Endothelial cell of umbilical vein (primary cell): ENCODE results near the gene SDHC. TPM values are rescaled to one million over a fixed set of nuclear protein-coding genes. Genes with fewer than 3 reads are reported as not detected.
"Not testable (repeated sequence)": the region's sequence is repeated elsewhere in the genome, so short reads cannot be mapped to it uniquely, and the experiment has no call there.

Experiments
- BruUV-seq: library from RNA; stranded (reverse); fragments of 400-500 nt; replicated peaks from 2 replicates; lab custom pipeline; 2021; lab: Mats Ljungman, UMichigan
- CTCF ChIA-PET: fragments of 300-600, 350-600 bp; sonication (Branson Sonifier 250); formaldehyde crosslinking; loops from one replicate; lab custom pipeline; 2021; ENCODE audit warnings: antibody characterized with exemption, inconsistent platforms; lab: Charles Lee
- POLR2A ChIA-PET: fragments of 300-600, 350-600 bp; sonication (Branson Sonifier 250); formaldehyde crosslinking; loops from one replicate; lab custom pipeline; 2021; ENCODE audit warnings: antibody characterized with exemption, inconsistent platforms; lab: Charles Lee
- DNase-seq: peaks from one replicate; pipeline ENCODE4 v3.0.0-alpha.2; 2011; ENCODE audit warnings: low read depth, low spot score
- FAIRE-seq: peaks from 2 replicates; lab custom pipeline; 2011; peaks lifted over from hg19 to GRCh38; lab: Jason Lieb, UNC
- H2AFZ ChIP-seq: 2 replicates; pipeline ENCODE4 v1.6.0; 2012; ENCODE audit warnings: low read depth, low read length, control low read depth, inconsistent platforms
- H3K27ac ChIP-seq: 2 replicates; pipeline ENCODE4 v1.5.1; 2011; ENCODE audit warnings: low read depth, mild to moderate bottlenecking, control low read depth, low read length, moderate library complexity; ENCODE audit not compliant: insufficient read depth
- H3K27me3 ChIP-seq, 2 experiments: 2 replicates each; pipeline versions ENCODE4 v1.6.0 to v1.6.1; 2011; ENCODE audit warnings: low read length in 2 of 2, mixed read lengths in 1 of 2; ENCODE audit not compliant: control insufficient read depth in 2 of 2, insufficient read depth in 2 of 2
- H3K36me3 ChIP-seq, 2 experiments: 2 replicates in 1 of 2; 3 replicates in 1 of 2; pipeline ENCODE4 v1.5.1; 2011; ENCODE audit warnings: low read length in 2 of 2, mild to moderate bottlenecking in 1 of 2, moderate library complexity in 1 of 2; ENCODE audit not compliant: control insufficient read depth in 2 of 2, insufficient read depth in 2 of 2; ENCODE audit errors: extremely low read depth in 1 of 2
- H3K4me1 ChIP-seq: 3 replicates; pipeline ENCODE4 v1.5.1; 2011; ENCODE audit warnings: mild to moderate bottlenecking, low read length; ENCODE audit not compliant: control insufficient read depth, insufficient read depth; ENCODE audit errors: extremely low read depth
- H3K4me2 ChIP-seq: 2 replicates; pipeline ENCODE4 v1.6.1; 2011; ENCODE audit warnings: low read length, control low read depth, mixed read lengths; ENCODE audit not compliant: insufficient read depth
- H3K4me3 ChIP-seq, 3 experiments: fragments of 200-600 bp in 1 of 3; sonication (generic), shearing (Covaris generic) in 1 of 3; replicated peaks in 1 of 3; 2 replicates each; pipeline ENCODE4 v1.5.1; 2011 to 2016; ENCODE audit warnings: control low read depth in 3 of 3, low read length in 3 of 3, mild to moderate bottlenecking in 2 of 3, inconsistent platforms in 1 of 3, low read depth in 1 of 3, moderate library complexity in 1 of 3; ENCODE audit not compliant: insufficient read depth in 1 of 3
- H3K79me2 ChIP-seq: 2 replicates; pipeline ENCODE4 v1.6.0; 2012; ENCODE audit warnings: low read length, inconsistent platforms; ENCODE audit not compliant: control insufficient read depth, insufficient read depth
- H3K9ac ChIP-seq: replicated peaks from 2 replicates; pipeline ENCODE3; 2011; ENCODE audit warnings: low read length, control low read depth; ENCODE audit not compliant: insufficient read depth; ENCODE audit errors: extremely low read depth
- H3K9me1 ChIP-seq: replicated peaks from 3 replicates; pipeline ENCODE4 v1.6.0; 2011; ENCODE audit warnings: mild to moderate bottlenecking, low read length; ENCODE audit not compliant: control insufficient read depth, insufficient read depth; ENCODE audit errors: extremely low read depth
- H3K9me3 ChIP-seq: replicated peaks from 2 replicates; pipeline ENCODE4 v1.5.1; 2012; ENCODE audit warnings: low read length, inconsistent platforms; ENCODE audit not compliant: control insufficient read depth, insufficient read depth
- H4K20me1 ChIP-seq: replicated peaks from 2 replicates; pipeline ENCODE3; 2011; ENCODE audit warnings: mild to moderate bottlenecking, low read length; ENCODE audit not compliant: control insufficient read depth, insufficient read depth; ENCODE audit errors: extremely low read depth
- EZH2 ChIP-seq: IDR thresholded peaks from 2 replicates; pipeline ENCODE4 v1.6.1; 2012; ENCODE audit warnings: borderline replicate concordance, low read depth, mild to moderate bottlenecking, moderate library complexity, low read length, inconsistent platforms; ENCODE audit not compliant: severe bottlenecking
- GATA2 ChIP-seq: IDR thresholded peaks from 2 replicates; pipeline ENCODE4 v1.7.0; 2011; ENCODE audit warnings: low read depth, mild to moderate bottlenecking, moderate library complexity, mixed read lengths, low read length; ENCODE audit not compliant: insufficient read length, insufficient read depth
- JUN ChIP-seq: IDR thresholded peaks from 2 replicates; pipeline ENCODE4 v1.6.1; 2011; ENCODE audit warnings: borderline replicate concordance, low read depth; ENCODE audit not compliant: insufficient read length, insufficient read depth
- MYC ChIP-seq: IDR thresholded peaks from one replicate; pipeline ENCODE4 v1.6.1; 2011; ENCODE audit warnings: mild to moderate bottlenecking, low read depth, low read length
- POLR2A ChIP-seq: IDR thresholded peaks from 2 replicates; pipeline ENCODE4 v1.6.1; 2012; ENCODE audit warnings: low read depth, mild to moderate bottlenecking, control low read depth, low read length
- POLR2AphosphoS5 ChIP-seq: IDR thresholded peaks from 2 replicates; pipeline ENCODE4 v1.6.1; 2012; ENCODE audit warnings: low read depth, mild to moderate bottlenecking, control low read depth, low read length, moderate library complexity; ENCODE audit not compliant: insufficient read depth
- dilution Hi-C: fragments of 300-500 bp; cut with MboI; formaldehyde crosslinking; loops from one replicate; pipeline ENCODE4 v1.15.0; 2019; ENCODE audit warnings: low sequenced_read_pairs; ENCODE audit not compliant: extremely low pct_ligation_motif_present
- intact Hi-C: fragments of 100-400 bp; cut with micrococcal nuclease; formaldehyde crosslinking; loops from one replicate; pipeline ENCODE4 v1.10.0; 2022
- polyA plus RNA-seq, 4 experiments: library from polyadenylated mRNA; depleted of rRNA in 3 of 4; stranded (reverse) in 3 of 4; unstranded in 1 of 4; fragments of >200 nt; gene quantifications; 2 replicates each; pipeline versions ENCODE4 v1.2.1 to v1.2.3, GENCODE V29; 2011 to 2012; ENCODE audit warnings: missing spikeins in 1 of 4
- total RNA-seq: library from RNA; stranded (reverse); gene quantifications from 2 replicates; pipeline ENCODE4 v1.2.3, GENCODE V29; 2021
- TF ChIP-seq, protein P1 (sequence below), 2 donors: IDR thresholded peaks; 1 replicate in 1 of 2; 2 replicates in 1 of 2; pipeline ENCODE4 v1.5.1; 2011; ENCODE audit warnings: low read length in 2 of 2, mild to moderate bottlenecking in 2 of 2, moderate library complexity in 2 of 2, control low read depth in 1 of 2, inconsistent platforms in 1 of 2, low read depth in 1 of 2; ENCODE audit not compliant: insufficient read depth in 1 of 2; ENCODE audit errors: extremely low read depth in 1 of 2

SDHC gene
- total and polyA plus RNA-seq, 2 donors (not counting 3 experiments of a cell fraction or from before 2014, with no cell fraction given), result 148 to 279 TPM

DNA sequence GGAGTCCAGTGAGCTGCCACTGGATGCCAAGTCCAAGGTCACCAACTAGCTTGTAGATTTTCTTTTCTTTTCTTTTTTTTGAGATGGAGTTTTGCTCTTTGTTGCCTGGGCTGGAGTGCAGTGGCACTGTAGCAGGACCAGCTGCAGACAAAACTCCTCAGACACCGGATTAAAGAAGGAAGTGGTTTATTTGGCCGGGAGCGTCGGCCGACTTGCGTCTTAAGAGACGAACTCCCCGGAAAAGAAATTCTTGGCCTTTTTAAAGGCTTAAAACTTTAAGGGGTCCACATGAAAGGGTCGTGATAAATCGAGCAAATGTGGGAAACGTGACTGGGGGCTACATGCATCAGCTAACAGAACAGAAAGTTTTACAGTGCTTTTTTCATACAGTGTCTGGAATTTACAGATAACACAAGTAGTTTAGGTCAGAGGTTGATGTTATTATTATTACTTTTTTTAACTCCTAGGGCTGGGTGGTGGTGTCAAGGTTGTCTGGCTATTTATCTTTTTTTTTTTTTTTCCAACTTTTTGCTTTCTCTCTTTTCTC is 89.9 kb downstream of the SDHC start:
- peaks cover 5% of the 10 kb centered on the region for H3K4me1 ChIP-seq
- H4K20me1 ChIP-seq, result no peaks in the 10 kb centered on the region
- no peak overlapping the region for H3K4me2 ChIP-seq
- CTCF ChIA-PET, result no interaction called here
- no peak overlapping the region for H3K9ac ChIP-seq
- FAIRE-seq (no peak), DNase-seq (no peak)
- no peak overlapping the region for H3K4me3 ChIP-seq
- TF ChIP-seq GATA2 (no peak), MYC (no peak), POLR2A (no peak), POLR2AphosphoS5 (no peak), JUN (no peak), EZH2 (no peak)
- TF ChIP-seq, protein P1, sequence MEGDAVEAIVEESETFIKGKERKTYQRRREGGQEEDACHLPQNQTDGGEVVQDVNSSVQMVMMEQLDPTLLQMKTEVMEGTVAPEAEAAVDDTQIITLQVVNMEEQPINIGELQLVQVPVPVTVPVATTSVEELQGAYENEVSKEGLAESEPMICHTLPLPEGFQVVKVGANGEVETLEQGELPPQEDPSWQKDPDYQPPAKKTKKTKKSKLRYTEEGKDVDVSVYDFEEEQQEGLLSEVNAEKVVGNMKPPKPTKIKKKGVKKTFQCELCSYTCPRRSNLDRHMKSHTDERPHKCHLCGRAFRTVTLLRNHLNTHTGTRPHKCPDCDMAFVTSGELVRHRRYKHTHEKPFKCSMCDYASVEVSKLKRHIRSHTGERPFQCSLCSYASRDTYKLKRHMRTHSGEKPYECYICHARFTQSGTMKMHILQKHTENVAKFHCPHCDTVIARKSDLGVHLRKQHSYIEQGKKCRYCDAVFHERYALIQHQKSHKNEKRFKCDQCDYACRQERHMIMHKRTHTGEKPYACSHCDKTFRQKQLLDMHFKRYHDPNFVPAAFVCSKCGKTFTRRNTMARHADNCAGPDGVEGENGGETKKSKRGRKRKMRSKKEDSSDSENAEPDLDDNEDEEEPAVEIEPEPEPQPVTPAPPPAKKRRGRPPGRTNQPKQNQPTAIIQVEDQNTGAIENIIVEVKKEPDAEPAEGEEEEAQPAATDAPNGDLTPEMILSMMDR (IDR thresholded peaks at IDR 0.05; ENCODE audit: extremely low read depth in 1 of 2, insufficient read depth in 1 of 2, low read depth in 1 of 2, low read length in 2 of 2), result no peak
- POLR2A ChIA-PET, result no interaction called here
- H2AFZ ChIP-seq, result no peak overlapping the region
- no peaks in the 10 kb centered on the region for H3K79me2 ChIP-seq
- H3K36me3 ChIP-seq, result no peaks in the 10 kb centered on the region
- H3K27me3 ChIP-seq, result peaks cover 0 to 2% of the 10 kb centered on the region in 2 experiments
- H3K27ac ChIP-seq, result no peak overlapping the region
- BruUV-seq, result no TSS peak
- intact Hi-C loops, result no loop called here
- H3K9me1 ChIP-seq, result no peaks in the 10 kb centered on the region
- dilution Hi-C loops, result no loop called here
- no peaks in the 10 kb centered on the region for H3K9me3 ChIP-seq

DNA sequence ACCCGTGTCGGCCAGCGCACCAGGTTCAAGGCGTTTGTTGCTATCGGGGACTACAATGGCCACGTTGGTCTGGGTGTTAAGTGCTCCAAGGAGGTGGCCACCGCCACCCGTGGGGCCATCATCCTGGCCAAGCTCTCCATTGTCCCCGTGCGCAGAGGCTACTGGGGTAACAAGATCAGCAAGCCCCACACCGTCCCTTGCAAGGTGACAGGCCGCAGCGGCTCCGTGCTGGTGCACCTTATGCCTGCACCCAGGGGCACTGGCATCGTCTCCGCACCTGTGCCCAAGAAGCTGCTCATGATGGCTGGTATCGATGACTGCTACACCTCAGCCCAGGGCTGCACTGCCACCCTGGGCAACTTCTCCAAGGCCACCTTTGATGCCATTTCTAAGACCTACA is 92.4 kb downstream of the SDHC start:
- H3K27ac ChIP-seq, DNase-seq, BruUV-seq, H3K79me2 ChIP-seq, H3K9me3 ChIP-seq, H4K20me1 ChIP-seq, FAIRE-seq, H3K4me2 ChIP-seq, H3K9ac ChIP-seq, dilution Hi-C loops, H3K9me1 ChIP-seq, POLR2A ChIA-PET, intact Hi-C loops, H3K4me1 ChIP-seq, H3K4me3 ChIP-seq, H2AFZ ChIP-seq, CTCF ChIA-PET, H3K27me3 ChIP-seq, H3K36me3 ChIP-seq: not testable (repeated sequence)
